Endothelial cell of umbilical vein (primary cell): ENCODE data around the gene DLG1.

Experiments used
- EZH2 ChIP-seq: IDR thresholded peaks from 2 replicates; pipeline ENCODE4 v1.6.1; 2012; ENCODE audit warnings: borderline replicate concordance, low read depth, mild to moderate bottlenecking, moderate library complexity, low read length, inconsistent platforms; ENCODE audit not compliant: severe bottlenecking
- FOS ChIP-seq: IDR thresholded peaks from 2 replicates; pipeline ENCODE4 v1.6.1; 2011; ENCODE audit warnings: mild to moderate bottlenecking, low read length, moderate library complexity, borderline replicate concordance; ENCODE audit not compliant: insufficient read depth
- JUN ChIP-seq: IDR thresholded peaks from 2 replicates; pipeline ENCODE4 v1.6.1; 2011; ENCODE audit warnings: borderline replicate concordance, low read depth; ENCODE audit not compliant: insufficient read length, insufficient read depth
- POLR2AphosphoS5 ChIP-seq: IDR thresholded peaks from 2 replicates; pipeline ENCODE4 v1.6.1; 2012; ENCODE audit warnings: low read depth, mild to moderate bottlenecking, control low read depth, low read length, moderate library complexity; ENCODE audit not compliant: insufficient read depth
- TF ChIP-seq, protein P1 (sequence below), 2 donors: IDR thresholded peaks; 1 replicate in 1 of 2; 2 replicates in 1 of 2; pipeline ENCODE4 v1.5.1; 2011; ENCODE audit warnings: low read length in 2 of 2, mild to moderate bottlenecking in 2 of 2, moderate library complexity in 2 of 2, control low read depth in 1 of 2, inconsistent platforms in 1 of 2, low read depth in 1 of 2; ENCODE audit not compliant: insufficient read depth in 1 of 2; ENCODE audit errors: extremely low read depth in 1 of 2

DNA sequence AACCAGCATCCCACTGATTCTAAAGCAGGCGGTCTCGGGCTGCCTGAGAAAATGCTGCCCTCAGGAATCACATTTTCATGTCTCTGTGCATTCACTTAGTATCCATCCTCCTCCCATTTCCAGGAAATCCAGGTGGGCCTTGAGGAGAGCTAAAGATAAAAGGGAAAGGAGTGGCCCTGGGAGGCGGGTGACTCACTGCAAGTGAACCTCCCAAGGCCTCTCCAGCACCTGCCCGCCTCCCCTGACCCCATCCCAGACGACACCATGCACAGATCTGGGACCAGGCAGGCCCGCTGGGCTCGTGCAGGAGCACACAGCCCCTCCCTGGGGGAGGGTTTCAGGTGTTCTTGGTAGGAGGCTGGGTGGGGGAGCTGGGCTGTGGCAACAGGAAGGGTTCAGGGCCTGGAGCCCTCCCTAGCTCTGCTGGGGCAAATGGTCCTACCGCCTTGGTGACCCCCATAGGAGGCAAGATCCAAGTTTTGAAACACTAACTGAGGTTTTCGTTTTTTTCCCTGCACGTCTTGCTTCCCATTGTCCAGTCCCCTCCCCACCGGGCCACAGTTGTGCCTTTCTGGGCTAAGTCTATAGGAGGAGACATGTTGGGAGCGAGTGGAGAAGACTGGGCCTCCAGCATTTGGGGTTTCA lies 291.0 kb downstream of the DLG1 start:
- TF ChIP-seq JUN, result no peak
- TF ChIP-seq EZH2, result no peak
- TF ChIP-seq FOS, result no peak
- TF ChIP-seq, protein P1, sequence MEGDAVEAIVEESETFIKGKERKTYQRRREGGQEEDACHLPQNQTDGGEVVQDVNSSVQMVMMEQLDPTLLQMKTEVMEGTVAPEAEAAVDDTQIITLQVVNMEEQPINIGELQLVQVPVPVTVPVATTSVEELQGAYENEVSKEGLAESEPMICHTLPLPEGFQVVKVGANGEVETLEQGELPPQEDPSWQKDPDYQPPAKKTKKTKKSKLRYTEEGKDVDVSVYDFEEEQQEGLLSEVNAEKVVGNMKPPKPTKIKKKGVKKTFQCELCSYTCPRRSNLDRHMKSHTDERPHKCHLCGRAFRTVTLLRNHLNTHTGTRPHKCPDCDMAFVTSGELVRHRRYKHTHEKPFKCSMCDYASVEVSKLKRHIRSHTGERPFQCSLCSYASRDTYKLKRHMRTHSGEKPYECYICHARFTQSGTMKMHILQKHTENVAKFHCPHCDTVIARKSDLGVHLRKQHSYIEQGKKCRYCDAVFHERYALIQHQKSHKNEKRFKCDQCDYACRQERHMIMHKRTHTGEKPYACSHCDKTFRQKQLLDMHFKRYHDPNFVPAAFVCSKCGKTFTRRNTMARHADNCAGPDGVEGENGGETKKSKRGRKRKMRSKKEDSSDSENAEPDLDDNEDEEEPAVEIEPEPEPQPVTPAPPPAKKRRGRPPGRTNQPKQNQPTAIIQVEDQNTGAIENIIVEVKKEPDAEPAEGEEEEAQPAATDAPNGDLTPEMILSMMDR (IDR thresholded peaks at IDR 0.05; ENCODE audit: extremely low read depth in 1 of 2, insufficient read depth in 1 of 2, low read depth in 1 of 2, low read length in 2 of 2), result no peak
- no peak for TF ChIP-seq POLR2AphosphoS5
